Measurements from ENCODE around the gene SLC1A2.

Gene SLC1A2

DNA sequence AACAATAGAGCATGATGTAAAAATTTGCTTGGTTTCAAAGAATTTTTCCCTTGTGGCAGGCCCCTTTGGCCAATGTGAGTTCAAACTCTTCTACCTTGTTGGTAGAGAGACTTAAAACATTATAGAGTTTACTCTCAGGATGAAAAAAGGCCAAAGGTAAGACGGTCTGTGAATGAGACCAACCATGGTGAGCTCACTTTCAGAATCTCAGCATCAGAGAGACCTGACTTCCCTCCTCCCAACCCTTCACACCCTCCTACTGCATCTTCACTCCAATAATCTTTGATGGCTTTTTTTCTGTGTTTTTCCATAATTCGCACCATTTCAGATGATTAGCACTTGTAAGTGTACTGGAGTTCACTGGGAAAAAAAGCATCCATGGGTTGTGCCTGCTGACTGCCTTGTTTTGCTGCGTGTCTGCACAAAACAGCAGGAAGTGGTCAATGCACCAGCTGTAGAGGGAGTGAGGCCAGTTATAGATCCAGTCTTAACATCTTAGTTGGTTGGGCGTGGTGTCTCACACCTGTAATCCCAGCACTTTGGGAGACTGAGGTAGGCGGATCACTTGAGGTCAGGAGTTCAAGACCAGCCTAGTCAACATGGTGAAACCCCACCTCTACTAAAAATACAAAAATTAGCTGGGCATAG lies 64.1 kb downstream of the SLC1A2 start:
- no peak overlapping the region for H3K9ac ChIP-seq (ENCODE audit: low read depth, low read length)
- H3K9me3 ChIP-seq (ENCODE audit: control insufficient read depth, insufficient read depth, low read length): no peaks in the 10 kb centered on the region
- peaks cover 4% of the 10 kb centered on the region for H3K27me3 ChIP-seq (ENCODE audit: control insufficient read depth, insufficient read depth, low read length)
- H3K36me3 ChIP-seq (ENCODE audit: control insufficient read depth, insufficient read depth, low read length): no peaks in the 10 kb centered on the region
- H3K4me1 ChIP-seq (ENCODE audit: control insufficient read depth, insufficient read depth, low read length): no peaks in the 10 kb centered on the region
- no peak overlapping the region for H3K4me3 ChIP-seq (ENCODE audit: low read depth, low read length)

- H3K36me3 ChIP-seq (ENCODE audit: control insufficient read depth, insufficient read depth, low read length): no peaks in the 10 kb centered on the region
- H3K27me3 ChIP-seq (ENCODE audit: control insufficient read depth, insufficient read depth, low read length): peaks cover 10% of the 10 kb centered on the region
- no peak overlapping the region for H3K9ac ChIP-seq (ENCODE audit: low read depth, low read length)
- H3K4me3 ChIP-seq (ENCODE audit: low read depth, low read length): no peak overlapping the region
- H3K9me3 ChIP-seq (ENCODE audit: control insufficient read depth, insufficient read depth, low read length): no peaks in the 10 kb centered on the region
- H3K4me1 ChIP-seq (ENCODE audit: control insufficient read depth, insufficient read depth, low read length): no peaks in the 10 kb centered on the region
These were observed 64.7 kb downstream of the SLC1A2 start for GRCh38 chr11:35354644-35355043.

- H3K27me3 ChIP-seq (ENCODE audit: control insufficient read depth, insufficient read depth, low read length): peaks cover 18% of the 10 kb centered on the region
- no peak overlapping the region for H3K4me3 ChIP-seq (ENCODE audit: low read depth, low read length)
- H3K9ac ChIP-seq (ENCODE audit: low read depth, low read length): no peak overlapping the region
These were observed 67.1 kb downstream of the SLC1A2 start for GRCh38 chr11:35352077-35352888.

GRCh38 chr11:35349897-35350296 lies 69.5 kb downstream of the SLC1A2 start:
- Histone ChIP-seq H3K4me3 (ENCODE audit: low read depth, low read length) (no peak overlapping the region), H3K27me3 (ENCODE audit: control insufficient read depth, insufficient read depth, low read length) (peaks cover 18% of the 10 kb centered on the region), H3K9ac (ENCODE audit: low read depth, low read length) (no peak overlapping the region), H3K36me3 (ENCODE audit: control insufficient read depth, insufficient read depth, low read length) (no peaks in the 10 kb centered on the region), H3K9me3 (ENCODE audit: control insufficient read depth, insufficient read depth, low read length) (no peaks in the 10 kb centered on the region), H3K4me1 (ENCODE audit: control insufficient read depth, insufficient read depth, low read length) (no peaks in the 10 kb centered on the region)

More at GRCh38 chr11:35352077-35352888, 67.1 kb downstream of the SLC1A2 start:
- Histone ChIP-seq H3K4me1 (ENCODE audit: control insufficient read depth, insufficient read depth, low read length) (no peaks in the 10 kb centered on the region), H3K9me3 (ENCODE audit: control insufficient read depth, insufficient read depth, low read length) (no peaks in the 10 kb centered on the region), H3K36me3 (ENCODE audit: control insufficient read depth, insufficient read depth, low read length) (no peaks in the 10 kb centered on the region)

DNA sequence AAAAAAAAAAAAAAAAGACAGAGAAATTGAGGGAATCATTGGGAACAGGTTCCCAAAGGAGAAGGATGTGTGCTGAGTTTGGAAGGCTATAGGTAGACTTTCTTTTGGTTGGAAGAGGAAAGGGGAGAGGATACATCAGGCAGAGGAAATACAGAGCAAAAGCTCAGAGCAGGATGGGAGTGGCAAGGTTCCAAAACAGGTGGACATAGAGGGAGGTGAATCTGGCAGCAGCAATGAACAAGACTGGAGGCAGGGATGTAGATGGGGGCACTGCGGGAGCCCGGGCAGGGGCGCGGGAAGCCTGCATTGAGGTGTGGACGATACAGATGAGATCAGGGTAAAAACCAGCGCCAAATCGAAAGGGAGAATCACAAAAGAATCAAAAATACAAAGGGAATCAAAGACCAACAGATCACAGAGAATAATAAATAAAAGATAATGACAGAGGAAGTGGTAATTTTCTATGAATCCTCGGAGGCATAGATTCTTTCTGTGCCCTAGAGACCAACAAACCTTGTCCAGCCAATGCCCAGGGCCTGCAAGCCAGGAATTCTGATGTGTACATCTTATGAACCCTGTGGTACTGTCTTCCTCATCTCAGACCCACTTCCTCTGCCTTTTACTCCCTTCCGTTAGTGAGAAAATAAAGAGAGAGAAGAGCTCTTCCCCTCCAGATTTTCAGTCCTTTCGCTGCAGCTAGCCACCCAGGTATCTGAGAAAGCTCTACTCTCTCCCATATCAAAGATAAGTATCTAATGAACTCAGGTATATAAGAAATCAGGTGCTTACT lies 70.3 kb downstream of the SLC1A2 start:
- Histone ChIP-seq H3K4me3 (ENCODE audit: low read depth, low read length) (no peak overlapping the region), H3K4me1 (ENCODE audit: control insufficient read depth, insufficient read depth, low read length) (no peaks in the 10 kb centered on the region), H3K27me3 (ENCODE audit: control insufficient read depth, insufficient read depth, low read length) (peaks cover 18% of the 10 kb centered on the region), H3K9ac (ENCODE audit: low read depth, low read length) (no peak overlapping the region), H3K9me3 (ENCODE audit: control insufficient read depth, insufficient read depth, low read length) (no peaks in the 10 kb centered on the region), H3K36me3 (ENCODE audit: control insufficient read depth, insufficient read depth, low read length) (no peaks in the 10 kb centered on the region)

DNA sequence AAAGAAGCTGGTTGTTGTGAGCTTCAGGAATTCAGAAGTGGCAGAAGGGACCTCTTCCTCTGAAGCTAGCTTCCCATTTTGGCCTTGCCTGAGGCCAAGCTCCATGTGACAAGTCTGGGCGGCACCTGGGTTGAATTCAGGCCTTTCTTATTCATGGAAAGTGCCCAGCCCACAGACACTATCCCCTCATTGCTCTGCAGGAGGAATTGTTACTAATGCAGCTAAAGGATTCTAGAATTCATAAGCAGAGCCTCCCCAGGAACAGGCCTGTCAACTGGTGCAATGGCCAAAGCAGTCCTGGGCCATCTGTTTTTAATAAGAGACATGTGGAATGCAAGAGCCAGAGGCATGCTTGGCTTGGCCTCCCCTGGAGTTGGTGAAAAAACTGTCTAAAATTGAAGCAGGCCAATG lies 71.4 kb downstream of the SLC1A2 start:
- H3K4me1 ChIP-seq (ENCODE audit: control insufficient read depth, insufficient read depth, low read length): no peaks in the 10 kb centered on the region
- H3K9me3 ChIP-seq (ENCODE audit: control insufficient read depth, insufficient read depth, low read length): no peaks in the 10 kb centered on the region
- H3K27me3 ChIP-seq (ENCODE audit: control insufficient read depth, insufficient read depth, low read length): peaks cover 18% of the 10 kb centered on the region
- H3K36me3 ChIP-seq (ENCODE audit: control insufficient read depth, insufficient read depth, low read length): no peaks in the 10 kb centered on the region
- H3K9ac ChIP-seq (ENCODE audit: low read depth, low read length): no peak overlapping the region
- H3K4me3 ChIP-seq (ENCODE audit: low read depth, low read length): no peak overlapping the region

DNA sequence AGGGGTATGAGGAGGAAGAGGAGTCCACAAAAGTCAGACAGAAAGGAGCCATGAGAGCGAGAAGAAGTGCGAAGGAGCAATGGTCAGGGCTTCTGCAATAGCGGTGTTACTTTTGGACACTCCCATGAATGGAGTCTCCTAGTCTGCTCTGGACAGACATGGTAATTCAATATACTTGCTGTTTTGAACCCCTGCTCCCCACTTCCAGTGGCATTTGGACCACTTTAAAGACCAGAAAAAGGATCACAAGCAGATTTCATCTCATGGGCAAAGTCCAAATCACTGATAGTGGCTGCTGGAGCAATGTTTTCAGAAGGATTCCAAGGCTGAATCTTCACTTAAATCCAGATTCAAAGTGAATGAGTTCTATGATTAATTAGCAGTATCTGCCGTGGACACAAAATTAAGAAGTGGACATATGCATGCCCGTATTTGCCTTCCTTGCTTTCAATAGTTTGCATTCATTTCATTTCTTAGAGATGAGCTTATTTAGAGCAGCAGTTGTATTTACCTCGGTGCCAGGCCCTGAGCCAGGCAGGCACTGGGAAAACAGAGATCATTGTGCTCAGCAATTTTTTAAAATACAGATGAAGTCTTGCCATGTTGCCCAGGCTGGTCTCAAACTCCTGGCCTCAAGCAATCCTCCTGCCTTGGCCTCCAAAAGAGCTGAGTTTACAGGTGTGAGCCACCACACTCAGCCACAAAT lies 72.0 kb downstream of the SLC1A2 start:
- Histone ChIP-seq H3K36me3 (ENCODE audit: control insufficient read depth, insufficient read depth, low read length) (no peaks in the 10 kb centered on the region), H3K9ac (ENCODE audit: low read depth, low read length) (no peak overlapping the region), H3K9me3 (ENCODE audit: control insufficient read depth, insufficient read depth, low read length) (no peaks in the 10 kb centered on the region), H3K27me3 (ENCODE audit: control insufficient read depth, insufficient read depth, low read length) (peaks cover 18% of the 10 kb centered on the region), H3K4me1 (ENCODE audit: control insufficient read depth, insufficient read depth, low read length) (no peaks in the 10 kb centered on the region), H3K4me3 (ENCODE audit: low read depth, low read length) (no peak overlapping the region)

DNA sequence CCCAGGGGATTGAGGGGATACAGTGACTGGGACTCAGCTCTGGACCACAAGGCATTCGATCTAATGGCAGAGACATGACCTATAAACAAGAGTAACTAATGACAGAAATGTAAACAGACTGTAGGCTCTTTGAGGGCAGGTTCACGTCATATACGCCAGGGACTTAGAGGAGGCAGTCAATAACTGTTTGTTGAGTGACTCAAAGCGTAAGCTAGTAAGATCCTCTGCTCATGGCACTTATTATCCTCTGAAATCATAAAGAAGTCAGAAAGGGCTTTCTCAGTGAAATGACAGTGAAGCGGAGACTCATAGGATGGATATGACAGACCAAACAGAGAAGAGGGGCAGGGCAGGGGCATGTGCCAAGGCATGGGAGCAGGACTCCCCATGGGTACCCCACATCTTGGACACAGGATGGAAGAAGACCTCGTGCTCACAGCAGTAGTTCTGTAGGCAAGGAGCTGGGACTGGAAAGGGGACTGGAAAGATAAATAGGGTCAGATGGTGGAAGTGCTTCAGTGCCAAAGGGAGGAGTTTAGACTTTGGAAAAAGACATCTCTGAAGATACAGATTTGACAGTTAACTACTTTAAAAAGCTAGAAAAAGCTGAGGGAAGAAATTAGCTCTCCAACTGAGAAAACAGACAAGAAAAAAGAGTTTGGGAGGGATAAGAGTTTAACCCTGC lies 72.7 kb downstream of the SLC1A2 start:
- no peaks in the 10 kb centered on the region for H3K36me3 ChIP-seq (ENCODE audit: control insufficient read depth, insufficient read depth, low read length)
- H3K27me3 ChIP-seq (ENCODE audit: control insufficient read depth, insufficient read depth, low read length): peaks cover 18% of the 10 kb centered on the region
- no peaks in the 10 kb centered on the region for H3K9me3 ChIP-seq (ENCODE audit: control insufficient read depth, insufficient read depth, low read length)
- no peak overlapping the region for H3K4me3 ChIP-seq (ENCODE audit: low read depth, low read length)
- H3K4me1 ChIP-seq (ENCODE audit: control insufficient read depth, insufficient read depth, low read length): no peaks in the 10 kb centered on the region
- no peak overlapping the region for H3K9ac ChIP-seq (ENCODE audit: low read depth, low read length)

- H3K27me3 ChIP-seq (ENCODE audit: control insufficient read depth, insufficient read depth, low read length): peaks cover 10% of the 10 kb centered on the region
- no peak overlapping the region for H3K4me3 ChIP-seq (ENCODE audit: low read depth, low read length)
- no peak overlapping the region for H3K9ac ChIP-seq (ENCODE audit: low read depth, low read length)
- H3K36me3 ChIP-seq (ENCODE audit: control insufficient read depth, insufficient read depth, low read length): no peaks in the 10 kb centered on the region
- H3K4me1 ChIP-seq (ENCODE audit: control insufficient read depth, insufficient read depth, low read length): no peaks in the 10 kb centered on the region
- H3K9me3 ChIP-seq (ENCODE audit: control insufficient read depth, insufficient read depth, low read length): no peaks in the 10 kb centered on the region
These were observed 74.4 kb downstream of the SLC1A2 start for GRCh38 chr11:35344681-35345574.

DNA sequence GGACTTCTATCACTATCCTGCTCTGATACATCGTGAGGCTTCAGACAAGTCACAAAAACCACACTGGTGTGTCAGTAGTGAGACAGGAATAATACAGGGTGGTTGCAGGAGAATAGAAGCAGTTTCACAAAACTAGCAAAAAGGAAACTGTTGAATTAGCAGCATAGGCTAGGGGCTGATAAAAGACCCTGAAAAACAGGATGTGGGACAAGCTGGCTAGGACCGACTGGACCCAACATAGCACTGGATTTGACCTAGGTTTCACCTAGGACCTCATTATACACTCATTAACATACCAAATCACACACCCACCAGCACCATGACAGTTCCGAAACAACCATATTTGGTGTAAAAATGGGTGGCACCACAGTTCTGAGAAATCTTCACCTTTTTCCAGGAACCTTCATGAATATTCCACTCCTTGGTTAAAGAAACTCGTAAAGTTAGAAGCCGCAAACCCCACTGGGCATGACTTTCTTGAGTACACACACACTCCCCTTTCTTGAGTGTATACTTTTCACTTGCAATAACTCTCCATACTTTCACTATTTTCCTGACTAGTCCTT lies 76.2 kb downstream of the SLC1A2 start:
- H3K4me1 ChIP-seq (ENCODE audit: control insufficient read depth, insufficient read depth, low read length): no peaks in the 10 kb centered on the region
- H3K27me3 ChIP-seq (ENCODE audit: control insufficient read depth, insufficient read depth, low read length): no peaks in the 10 kb centered on the region
- no peak overlapping the region for H3K4me3 ChIP-seq (ENCODE audit: low read depth, low read length)
- H3K9ac ChIP-seq (ENCODE audit: low read depth, low read length): no peak overlapping the region
- no peaks in the 10 kb centered on the region for H3K9me3 ChIP-seq (ENCODE audit: control insufficient read depth, insufficient read depth, low read length)
- no peaks in the 10 kb centered on the region for H3K36me3 ChIP-seq (ENCODE audit: control insufficient read depth, insufficient read depth, low read length)

Data from iPS-15b (cell line).